ENCODE data around the gene MAP6. TPM values are rescaled to one million over a fixed set of nuclear protein-coding genes. Genes with fewer than 3 reads are reported as not detected.

Gene MAP6
- total RNA-seq, 1 experiment from 2014 or later: not detected

GRCh38 chr11:75593286-75593915 is 75.4 kb downstream of the MAP6 start:
- RAD21 ChIA-PET (ENCODE audit: low non-redundant PET in 1 of 2, low total read pairs in 2 of 2, uncharacterized antibody in 2 of 2, unreplicated experiment in 2 of 2): no interaction called here
- TF ChIP-seq ELF1 (IDR thresholded peaks at IDR 0.05; ENCODE audit: borderline replicate concordance, low read depth) (no peak), CBX3 (IDR thresholded peaks at IDR 0.05; ENCODE audit: low read depth) (no peak), CEBPB (IDR thresholded peaks at IDR 0.05; ENCODE audit: low read depth) (no peak), FOSL1 (IDR thresholded peaks at IDR 0.05; ENCODE audit: low read depth) (no peak), ZBTB33 (IDR thresholded peaks at IDR 0.05; ENCODE audit: extremely low read depth, insufficient replicate concordance, low read length) (no peak), ATF3 (IDR thresholded peaks at IDR 0.05) (no peak), SIN3A (IDR thresholded peaks at IDR 0.05; ENCODE audit: low read depth) (no peak), EZH2phosphoT487 (IDR thresholded peaks at IDR 0.05; ENCODE audit: borderline replicate concordance) (no peak), RAD21 (IDR thresholded peaks at IDR 0.05; ENCODE audit: low read depth) (no peak), JUND (IDR thresholded peaks at IDR 0.05) (no peak), EGR1 (IDR thresholded peaks at IDR 0.05; ENCODE audit: low read depth) (no peak), EZH2 (IDR thresholded peaks at IDR 0.05) (no peak), MAX (IDR thresholded peaks at IDR 0.05) (no peak)
- POLR2A ChIA-PET: no interaction called here
- no peaks in the 10 kb centered on the region for H3K36me3 ChIP-seq (ENCODE audit: control insufficient read depth in 1 of 2, insufficient read depth in 2 of 2, low read length in 2 of 2)
- no peaks in the 10 kb centered on the region for H4K20me1 ChIP-seq (ENCODE audit: insufficient read depth)
- no TSS peak for BruUV-seq (replicated peaks)
- H3K27ac ChIP-seq (ENCODE audit: low read depth, low read length): no peak overlapping the region
- H3K9ac ChIP-seq (ENCODE audit: low read length): no peak overlapping the region
- no peak for DNase-seq (ENCODE audit: low read depth, low spot score)
- no peaks in the 10 kb centered on the region for H3K9me2 ChIP-seq (ENCODE audit: insufficient read depth)
- CTCF ChIA-PET: no interaction called here
- no peaks in the 10 kb centered on the region for H3K9me3 ChIP-seq (ENCODE audit: control insufficient read depth in 1 of 2, insufficient read depth in 1 of 2, low read depth in 1 of 2, low read length in 2 of 2)
- no peaks in the 10 kb centered on the region for H3K79me2 ChIP-seq (ENCODE audit: insufficient read depth, low read length)
- H3K4me3 ChIP-seq (replicated peaks in 1 of 2; ENCODE audit: low read depth in 1 of 2, low read length in 2 of 2): no peak overlapping the region
- H3K4me2 ChIP-seq (ENCODE audit: low read length): no peak overlapping the region
- intact Hi-C loops (cut with micrococcal nuclease): no loop called here
- H3K27me3 ChIP-seq (ENCODE audit: insufficient read depth, low read length): peaks cover 6% of the 10 kb centered on the region; the same call in 1 of the 2 replicates
- no peaks in the 10 kb centered on the region for H3K4me1 ChIP-seq (ENCODE audit: control insufficient read depth in 1 of 2, insufficient read depth in 2 of 2, low read length in 2 of 2)
- no peak for ATAC-seq
- no peak overlapping the region for H2AFZ ChIP-seq (ENCODE audit: low read depth, low read length, poor library complexity, severe bottlenecking)
